PC-9 (cell line): ENCODE measurements around the gene THNSL1. TPM values are rescaled to one million over a fixed set of nuclear protein-coding genes. Genes with fewer than 3 reads are reported as not detected.

Experiments
- BruUV-seq: library from RNA; stranded (reverse); fragments of 400-500 nt; replicated peaks from 2 replicates; lab custom pipeline; 2021; lab: Mats Ljungman, UMichigan
- CTCF ChIA-PET: fragments of 300-600 bp; sonication (Branson Sonifier 250); formaldehyde crosslinking; loops from one replicate; lab custom pipeline; 2022; ENCODE audit warnings: antibody characterized with exemption; lab: Charles Lee
- POLR2A ChIA-PET: fragments of 300-600 bp; sonication (Branson Sonifier 250); formaldehyde crosslinking; loops from one replicate; lab custom pipeline; 2022; ENCODE audit warnings: antibody characterized with exemption; ENCODE audit not compliant: unreplicated experiment; lab: Charles Lee
- DNase-seq, 2 experiments: peaks; one replicate each; pipeline versions ENCODE4 v3.0.0 to v3.0.0-alpha.2; 2015 to 2022; ENCODE audit warnings: mixed read lengths in 1 of 2
- H2AFZ ChIP-seq: fragments of 200-600 bp; sonication (generic); 2 replicates; pipeline ENCODE4 v1.8.1; 2017; ENCODE audit warnings: antibody characterized with exemption
- H3F3A ChIP-seq: fragments of 200-600 bp; sonication (generic); 2 replicates; pipeline ENCODE4 v1.8.1; 2017; ENCODE audit warnings: antibody characterized with exemption, mild to moderate bottlenecking, low read depth; ENCODE audit not compliant: insufficient read depth
- H3K27ac ChIP-seq: fragments of 200-600 bp; sonication (generic); 2 replicates; pipeline ENCODE4 v1.6.1; 2016; ENCODE audit warnings: mixed run types
- H3K27me3 ChIP-seq: fragments of 200-600 bp; sonication (generic); 2 replicates; pipeline ENCODE4 v1.6.1; 2016; ENCODE audit warnings: low read depth, mixed run types; ENCODE audit not compliant: insufficient read depth
- H3K36me3 ChIP-seq: fragments of 200-600 bp; sonication (generic); 2 replicates; pipeline ENCODE4 v1.6.1; 2016; ENCODE audit warnings: low read depth, mixed run types
- H3K4me1 ChIP-seq: fragments of 200-600 bp; sonication (generic); replicated peaks from 2 replicates; pipeline ENCODE4 v1.6.1; 2016; ENCODE audit warnings: mixed run types; ENCODE audit not compliant: insufficient read depth
- H3K4me2 ChIP-seq: fragments of 200-600 bp; sonication (generic); 2 replicates; pipeline ENCODE4 v1.6.1; 2017; ENCODE audit warnings: mixed run types
- H3K4me3 ChIP-seq: fragments of 200-600 bp; sonication (generic); 2 replicates; pipeline ENCODE4 v1.6.1; 2016; ENCODE audit warnings: mixed run types
- H3K79me2 ChIP-seq: fragments of 200-600 bp; sonication (generic); 2 replicates; pipeline ENCODE4 v1.6.1; 2017; ENCODE audit warnings: low read depth, mixed run types
- H3K9me2 ChIP-seq: fragments of 200-600 bp; sonication (generic); 2 replicates; pipeline ENCODE4 v1.8.1; 2017; ENCODE audit warnings: mild to moderate bottlenecking; ENCODE audit not compliant: insufficient read depth
- H3K9me3 ChIP-seq: fragments of 200-600 bp; sonication (generic); 2 replicates; pipeline ENCODE4 v1.8.1; 2016; ENCODE audit warnings: low read depth; ENCODE audit not compliant: insufficient read depth
- H4K20me1 ChIP-seq: fragments of 200-600 bp; sonication (generic); 2 replicates; pipeline ENCODE4 v1.8.1; 2017; ENCODE audit not compliant: insufficient read depth
- EZH2 ChIP-seq: fragments of 200-600 bp; sonication (generic); IDR thresholded peaks from 2 replicates; pipeline ENCODE4 v1.8.0; 2017; ENCODE audit warnings: antibody characterized with exemption, low read depth
- intact Hi-C: fragments of 100-400 bp; cut with micrococcal nuclease; formaldehyde crosslinking; loops from one replicate; pipeline ENCODE4 v1.10.0; 2022; ENCODE audit not compliant: unreplicated experiment
- total RNA-seq: library from RNA; stranded (reverse); gene quantifications from 2 replicates; pipeline ENCODE4 v1.2.3, GENCODE V29; 2021
- TF ChIP-seq, protein P1 (sequence below): fragments of 200-600 bp; sonication (generic); conservative IDR thresholded peaks from 2 replicates; pipeline ENCODE4 v1.6.1; 2017; ENCODE audit warnings: mixed run types, antibody characterized with exemption, mild to moderate bottlenecking, moderate library complexity

THNSL1 gene
- total RNA-seq, 1 experiment from 2014 or later, result 6.8 TPM

GRCh38 chr10:24974976-24975375 lies 41.4 kb upstream of the THNSL1 start:
- Histone ChIP-seq H3K36me3 (no peaks in the 10 kb centered on the region), H2AFZ (no peak overlapping the region), H3F3A (no peaks in the 10 kb centered on the region), H3K27ac (no peak overlapping the region), H3K9me3 (no peaks in the 10 kb centered on the region), H3K27me3 (no peaks in the 10 kb centered on the region), H3K4me3 (no peak overlapping the region), H3K79me2 (no peaks in the 10 kb centered on the region), H3K4me2 (no peak overlapping the region), H3K9me2 (no peaks in the 10 kb centered on the region), H4K20me1 (no peaks in the 10 kb centered on the region), H3K4me1 (no peaks in the 10 kb centered on the region)
- CTCF ChIA-PET, result no interaction called here
- BruUV-seq, result no TSS peak
- TF ChIP-seq, protein P1, sequence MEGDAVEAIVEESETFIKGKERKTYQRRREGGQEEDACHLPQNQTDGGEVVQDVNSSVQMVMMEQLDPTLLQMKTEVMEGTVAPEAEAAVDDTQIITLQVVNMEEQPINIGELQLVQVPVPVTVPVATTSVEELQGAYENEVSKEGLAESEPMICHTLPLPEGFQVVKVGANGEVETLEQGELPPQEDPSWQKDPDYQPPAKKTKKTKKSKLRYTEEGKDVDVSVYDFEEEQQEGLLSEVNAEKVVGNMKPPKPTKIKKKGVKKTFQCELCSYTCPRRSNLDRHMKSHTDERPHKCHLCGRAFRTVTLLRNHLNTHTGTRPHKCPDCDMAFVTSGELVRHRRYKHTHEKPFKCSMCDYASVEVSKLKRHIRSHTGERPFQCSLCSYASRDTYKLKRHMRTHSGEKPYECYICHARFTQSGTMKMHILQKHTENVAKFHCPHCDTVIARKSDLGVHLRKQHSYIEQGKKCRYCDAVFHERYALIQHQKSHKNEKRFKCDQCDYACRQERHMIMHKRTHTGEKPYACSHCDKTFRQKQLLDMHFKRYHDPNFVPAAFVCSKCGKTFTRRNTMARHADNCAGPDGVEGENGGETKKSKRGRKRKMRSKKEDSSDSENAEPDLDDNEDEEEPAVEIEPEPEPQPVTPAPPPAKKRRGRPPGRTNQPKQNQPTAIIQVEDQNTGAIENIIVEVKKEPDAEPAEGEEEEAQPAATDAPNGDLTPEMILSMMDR, result no peak
- no peak for TF ChIP-seq EZH2
- no peak for DNase-seq
- intact Hi-C loops, result no loop called here
- POLR2A ChIA-PET, result no interaction called here

GRCh38 chr10:24979685-24980084 lies 36.7 kb upstream of the THNSL1 start:
- BruUV-seq, result no TSS peak
- ChIA-PET CTCF (no interaction called here), POLR2A (no interaction called here)
- Histone ChIP-seq H2AFZ (no peak overlapping the region), H3K4me3 (no peak overlapping the region), H3K4me1 (no peaks in the 10 kb centered on the region), H3K9me3 (no peaks in the 10 kb centered on the region), H3K27ac (no peak overlapping the region), H3K4me2 (no peak overlapping the region), H3K36me3 (no peaks in the 10 kb centered on the region), H3K9me2 (no peaks in the 10 kb centered on the region; the same call in 1 of the 2 replicates), H3K27me3 (no peaks in the 10 kb centered on the region), H3K79me2 (no peaks in the 10 kb centered on the region), H3F3A (no peaks in the 10 kb centered on the region), H4K20me1 (no peaks in the 10 kb centered on the region)
- no peak for DNase-seq
- intact Hi-C loops, result no loop called here
- TF ChIP-seq, protein P1, result no peak
- TF ChIP-seq EZH2, result no peak

DNA sequence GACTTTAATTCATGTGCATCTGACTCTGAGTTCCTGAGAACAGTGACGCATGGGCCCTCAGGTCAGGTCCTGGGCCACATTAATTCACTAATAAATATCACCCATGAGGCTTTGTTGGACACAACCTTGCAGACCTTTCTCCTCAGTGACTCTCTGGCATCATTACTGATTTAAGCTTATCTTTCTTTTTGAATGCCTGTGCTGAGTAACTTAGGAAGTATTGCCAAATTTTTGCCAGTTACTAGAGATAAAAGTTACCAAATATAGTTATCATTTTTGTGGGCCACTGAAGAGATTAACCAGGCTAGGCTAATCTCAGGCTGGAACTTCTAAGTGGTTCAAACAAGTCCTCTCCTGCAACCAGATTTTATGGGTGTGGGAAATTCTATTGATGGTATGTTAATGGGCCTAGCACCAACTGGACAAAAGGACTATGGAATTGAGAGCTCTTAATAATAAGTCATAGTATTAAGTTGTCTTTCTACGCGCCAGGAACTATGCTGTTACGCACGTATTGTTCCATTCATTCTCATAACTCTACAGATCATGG lies 35.2 kb upstream of the THNSL1 start:
- TF ChIP-seq, protein P1, result no peak
- no peak for TF ChIP-seq EZH2
- intact Hi-C loops, result no loop called here
- H3K27me3 ChIP-seq, result no peaks in the 10 kb centered on the region
- ChIA-PET CTCF (no interaction called here), POLR2A (interaction anchor here (0.6 kb wide), 1 partner anchor 236 kb away, joined by 8 read pairs; no protein-coding TSS in a partner anchor)
- no peaks in the 10 kb centered on the region for H4K20me1 ChIP-seq
- no peaks in the 10 kb centered on the region for H3K9me3 ChIP-seq
- no peaks in the 10 kb centered on the region; the same call in 1 of the 2 replicates for H3K9me2 ChIP-seq
- H3K27ac ChIP-seq, result no peak overlapping the region
- no peak overlapping the region for H3K4me3 ChIP-seq
- DNase-seq, result no peak
- H3K4me1 ChIP-seq, result no peaks in the 10 kb centered on the region
- no TSS peak for BruUV-seq
- no peak overlapping the region for H2AFZ ChIP-seq
- no peak overlapping the region for H3K4me2 ChIP-seq
- no peaks in the 10 kb centered on the region for H3F3A ChIP-seq
- no peaks in the 10 kb centered on the region for H3K36me3 ChIP-seq
- H3K79me2 ChIP-seq, result no peaks in the 10 kb centered on the region
